Thoracic aorta (tissue), 2 donors: ENCODE data around the gene RAB28. TPM values are rescaled to one million over a fixed set of nuclear protein-coding genes. Genes with fewer than 3 reads are reported as not detected.

Source experiments
- ATAC-seq: fragments of 150-250 bp; one replicate; pipeline ENCODE4 v1.8.0; 2017; ENCODE audit warnings: low read depth; ENCODE audit not compliant: insufficient number of reproducible peaks, low FRiP score
- DNase-seq: peaks from one replicate; pipeline ENCODE4 v3.0.0-alpha.2; 2020; ENCODE audit warnings: low spot score
- H3K27ac ChIP-seq, 2 donors: fragments of 200-600 bp; sonication (generic); 1 replicate in 1 of 2; 2 replicates in 1 of 2; pipeline ENCODE4 v1.5.1; 2016; ENCODE audit warnings: mild to moderate bottlenecking in 2 of 2, moderate library complexity in 2 of 2
- H3K27me3 ChIP-seq: fragments of 200-600 bp; sonication (generic); replicated peaks from 2 replicates; pipeline ENCODE4 v1.6.0; 2016; ENCODE audit warnings: mild to moderate bottlenecking; ENCODE audit not compliant: insufficient read depth
- H3K36me3 ChIP-seq: fragments of 200-600 bp; sonication (generic); one replicate; pipeline ENCODE4 v1.5.1; 2016
- H3K4me1 ChIP-seq, 2 donors: fragments of 200-600 bp; sonication (generic); 1 replicate in 1 of 2; 2 replicates in 1 of 2; pipeline versions ENCODE4 v1.5.1 to v1.6.0; 2016; ENCODE audit warnings: low read depth in 2 of 2, mild to moderate bottlenecking in 1 of 2; ENCODE audit not compliant: control insufficient read depth in 1 of 2
- H3K4me3 ChIP-seq: fragments of 200-600 bp; sonication (generic); 2 replicates; pipeline ENCODE4 v1.5.1; 2016; ENCODE audit warnings: mild to moderate bottlenecking
- H3K9me3 ChIP-seq: fragments of 200-600 bp; sonication (generic); 2 replicates; pipeline ENCODE4 v1.5.1; 2016
- CTCF ChIP-seq: fragments of 200-600 bp; sonication (generic); IDR thresholded peaks from one replicate; pipeline ENCODE4 v1.5.1; 2019; ENCODE audit warnings: antibody characterized with exemption
- total RNA-seq, 2 donors: library from RNA; depleted of rRNA; stranded (reverse); fragments of >200 nt; gene quantifications; one replicate each; pipeline versions ENCODE4 v1.1.0 to v1.2.3, GENCODE V29; 2016

RAB28 gene
- total RNA-seq, 2 donors from 2014 or later, result 17.3 to 24.8 TPM

DNA sequence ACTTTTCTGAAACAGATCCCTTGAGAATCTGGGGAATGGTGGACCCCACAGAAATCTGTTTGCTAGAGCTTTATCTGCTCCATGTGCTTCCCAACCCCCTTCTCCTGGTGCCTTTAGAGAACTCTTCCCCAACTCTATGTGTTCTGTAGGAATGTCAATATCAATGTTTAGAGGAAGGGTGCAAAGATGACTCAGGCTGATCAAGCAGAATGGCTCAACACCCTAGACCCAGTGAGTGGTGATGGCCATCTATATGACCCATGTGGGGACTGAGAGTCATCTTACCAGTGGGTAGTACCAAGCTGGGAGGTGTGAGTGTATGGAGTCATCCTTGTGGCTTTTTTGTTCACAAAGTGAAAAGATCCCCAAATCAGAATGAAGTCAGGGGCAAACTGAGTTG, 143.5 kb downstream of the RAB28 start:
- no peaks in the 10 kb centered on the region for H3K4me1 ChIP-seq
- no peak for DNase-seq
- no peak for ATAC-seq
- no peaks in the 10 kb centered on the region for H3K9me3 ChIP-seq
- H3K36me3 ChIP-seq, result no peaks in the 10 kb centered on the region
- no peaks in the 10 kb centered on the region for H3K27me3 ChIP-seq
- H3K27ac ChIP-seq, result no peak overlapping the region
- no peak for TF ChIP-seq CTCF
- H3K4me3 ChIP-seq, result no peak overlapping the region

DNA sequence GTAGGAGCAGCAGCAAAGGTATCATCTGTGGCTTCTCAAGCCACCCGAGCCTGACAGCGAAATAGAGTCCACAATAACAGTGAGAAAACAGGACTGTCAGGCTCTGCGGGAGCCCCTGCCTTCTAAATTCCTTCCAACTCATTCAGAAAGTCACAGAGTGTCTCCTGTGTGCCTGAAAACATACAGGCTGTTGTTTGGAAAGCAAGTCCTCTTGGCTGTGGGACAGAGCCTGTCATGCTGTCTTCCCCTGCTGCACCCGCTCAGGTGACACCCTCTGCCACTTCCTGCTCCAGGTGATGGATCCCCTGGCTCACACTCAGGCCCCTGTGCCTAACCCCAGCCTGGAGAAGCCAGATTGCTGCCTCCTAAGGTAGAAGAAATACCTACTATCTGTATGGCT, 152.3 kb downstream of the RAB28 start:
- Histone ChIP-seq H3K4me1 (no peaks in the 10 kb centered on the region), H3K36me3 (no peaks in the 10 kb centered on the region), H3K27me3 (no peaks in the 10 kb centered on the region), H3K4me3 (no peak overlapping the region), H3K27ac (no peak overlapping the region), H3K9me3 (no peaks in the 10 kb centered on the region)
- no peak for ATAC-seq
- DNase-seq, result no peak
- TF ChIP-seq CTCF, result no peak

- Histone ChIP-seq H3K9me3 (no peaks in the 10 kb centered on the region), H3K36me3 (no peaks in the 10 kb centered on the region), H3K4me3 (no peak overlapping the region), H3K27me3 (no peaks in the 10 kb centered on the region), H3K4me1 (no peaks in the 10 kb centered on the region), H3K27ac (no peak overlapping the region)
- TF ChIP-seq CTCF, result no peak
- no peak for ATAC-seq
- DNase-seq, result no peak
Measured at GRCh38 chr4:13329963-13330362, 154.2 kb downstream of the RAB28 start.

DNA sequence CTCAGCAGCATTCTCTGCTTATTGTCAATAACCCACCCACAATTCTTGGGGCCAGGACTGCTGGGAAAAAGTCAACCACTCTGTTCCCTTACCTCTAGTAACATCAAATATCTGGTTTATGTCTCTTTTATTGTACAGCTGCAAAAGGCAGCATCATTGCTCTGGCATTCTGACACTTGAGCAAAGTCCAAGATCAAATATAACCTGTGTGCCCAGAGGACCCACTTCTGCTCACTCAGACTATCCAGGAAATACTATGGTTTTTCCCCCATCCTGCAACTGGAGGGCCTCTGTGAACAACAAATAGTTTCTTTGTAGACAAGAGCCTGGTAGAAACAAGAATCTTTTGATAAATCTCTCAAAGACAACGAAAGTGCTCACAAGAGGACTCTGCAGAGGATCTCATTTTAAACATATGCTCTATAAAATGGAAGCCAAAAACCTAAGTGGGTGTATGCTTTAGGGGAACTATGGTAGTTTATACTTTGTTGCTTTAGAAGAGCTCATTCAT, 154.7 kb downstream of the RAB28 start:
- Histone ChIP-seq H3K4me3 (no peak overlapping the region), H3K27me3 (no peaks in the 10 kb centered on the region), H3K9me3 (no peaks in the 10 kb centered on the region), H3K36me3 (no peaks in the 10 kb centered on the region), H3K4me1 (no peaks in the 10 kb centered on the region), H3K27ac (no peak overlapping the region)
- TF ChIP-seq CTCF, result no peak
- ATAC-seq (no peak), DNase-seq (no peak)

DNA sequence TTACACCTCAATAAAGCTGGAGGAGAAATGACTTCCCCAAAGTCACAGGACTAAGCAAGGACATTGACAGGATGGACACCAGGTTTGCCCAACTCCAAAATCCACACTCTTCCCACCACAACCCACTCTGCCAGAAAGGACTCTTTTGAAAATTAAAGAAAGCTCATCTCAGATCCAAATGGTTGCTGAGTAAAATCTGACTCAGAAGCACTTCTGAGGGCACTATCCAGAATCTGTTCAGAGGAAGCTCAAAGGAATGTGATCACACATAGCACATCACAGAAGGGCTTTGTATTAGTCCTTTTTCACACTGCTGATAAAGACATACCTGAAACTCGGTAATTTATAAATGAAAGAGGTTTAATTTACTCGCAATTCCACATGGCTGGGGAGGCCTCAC, 155.5 kb downstream of the RAB28 start:
- no peak for DNase-seq
- Histone ChIP-seq H3K27ac (no peak overlapping the region), H3K4me3 (no peak overlapping the region), H3K27me3 (no peaks in the 10 kb centered on the region), H3K9me3 (no peaks in the 10 kb centered on the region), H3K4me1 (no peaks in the 10 kb centered on the region), H3K36me3 (no peaks in the 10 kb centered on the region)
- no peak for TF ChIP-seq CTCF
- no peak for ATAC-seq
